Measurements from ENCODE around the gene LPAR3.

The LPAR3 gene

GRCh38 chr1:84869720-84870119, 23.3 kb downstream of the LPAR3 start:
- no peak for DNase-seq (ENCODE audit: low spot score)
- TF ChIP-seq CTCF (IDR thresholded peaks at IDR 0.05; ENCODE audit: poor library complexity, severe bottlenecking), result no peak
- no peaks in the 10 kb centered on the region for H3K9me3 ChIP-seq (ENCODE audit: severe bottlenecking)
- ATAC-seq (ENCODE audit: low read depth), result no peak
- peaks cover 5% of the 10 kb centered on the region for H3K36me3 ChIP-seq (ENCODE audit: low read depth)
- peaks cover 7% of the 10 kb centered on the region for H3K4me1 ChIP-seq (ENCODE audit: insufficient read depth, poor library complexity, severe bottlenecking)
- no peaks in the 10 kb centered on the region for H3K27me3 ChIP-seq (ENCODE audit: insufficient read depth, poor library complexity, severe bottlenecking)
- H3K27ac ChIP-seq (ENCODE audit: poor library complexity, severe bottlenecking), result no peak overlapping the region
- no peak overlapping the region for H3K4me3 ChIP-seq (ENCODE audit: severe bottlenecking)

GRCh38 chr1:84862810-84863251, 30.2 kb downstream of the LPAR3 start:
- DNase-seq (ENCODE audit: low spot score) (no peak), ATAC-seq (ENCODE audit: low read depth) (no peak)
- Histone ChIP-seq H3K4me1 (ENCODE audit: insufficient read depth, poor library complexity, severe bottlenecking) (no peaks in the 10 kb centered on the region), H3K9me3 (ENCODE audit: severe bottlenecking) (no peaks in the 10 kb centered on the region), H3K36me3 (ENCODE audit: low read depth) (peaks cover 30% of the 10 kb centered on the region), H3K27me3 (ENCODE audit: insufficient read depth, poor library complexity, severe bottlenecking) (no peaks in the 10 kb centered on the region), H3K27ac (ENCODE audit: poor library complexity, severe bottlenecking) (no peak overlapping the region), H3K4me3 (ENCODE audit: severe bottlenecking) (no peak overlapping the region)
- TF ChIP-seq CTCF (IDR thresholded peaks at IDR 0.05; ENCODE audit: poor library complexity, severe bottlenecking), result no peak

- H3K9me3 ChIP-seq (ENCODE audit: severe bottlenecking), result no peaks in the 10 kb centered on the region
- H3K27me3 ChIP-seq (ENCODE audit: insufficient read depth, poor library complexity, severe bottlenecking), result no peaks in the 10 kb centered on the region
- TF ChIP-seq CTCF (IDR thresholded peaks at IDR 0.05; ENCODE audit: poor library complexity, severe bottlenecking), result no peak
- DNase-seq (ENCODE audit: low spot score) (no peak), ATAC-seq (ENCODE audit: low read depth) (no peak)
- no peak overlapping the region for H3K27ac ChIP-seq (ENCODE audit: poor library complexity, severe bottlenecking)
- H3K4me1 ChIP-seq (ENCODE audit: insufficient read depth, poor library complexity, severe bottlenecking), result no peaks in the 10 kb centered on the region
- no peak overlapping the region for H3K4me3 ChIP-seq (ENCODE audit: severe bottlenecking)
- peaks cover 37% of the 10 kb centered on the region for H3K36me3 ChIP-seq (ENCODE audit: low read depth)
These were observed 30.9 kb downstream of the LPAR3 start for GRCh38 chr1:84861988-84862644.

GRCh38 chr1:84861516-84861915, 31.5 kb downstream of the LPAR3 start:
- no peaks in the 10 kb centered on the region for H3K4me1 ChIP-seq (ENCODE audit: insufficient read depth, poor library complexity, severe bottlenecking)
- H3K9me3 ChIP-seq (ENCODE audit: severe bottlenecking), result no peaks in the 10 kb centered on the region
- no peak overlapping the region for H3K4me3 ChIP-seq (ENCODE audit: severe bottlenecking)
- DNase-seq (ENCODE audit: low spot score), result no peak
- no peak for ATAC-seq (ENCODE audit: low read depth)
- peaks cover 38% of the 10 kb centered on the region for H3K36me3 ChIP-seq (ENCODE audit: low read depth)
- H3K27ac ChIP-seq (ENCODE audit: poor library complexity, severe bottlenecking), result no peak overlapping the region
- TF ChIP-seq CTCF (IDR thresholded peaks at IDR 0.05; ENCODE audit: poor library complexity, severe bottlenecking), result no peak
- no peaks in the 10 kb centered on the region for H3K27me3 ChIP-seq (ENCODE audit: insufficient read depth, poor library complexity, severe bottlenecking)

- Histone ChIP-seq H3K4me3 (ENCODE audit: severe bottlenecking) (no peak overlapping the region), H3K27ac (ENCODE audit: poor library complexity, severe bottlenecking) (no peak overlapping the region), H3K27me3 (ENCODE audit: insufficient read depth, poor library complexity, severe bottlenecking) (no peaks in the 10 kb centered on the region), H3K9me3 (ENCODE audit: severe bottlenecking) (no peaks in the 10 kb centered on the region), H3K36me3 (ENCODE audit: low read depth) (peaks cover 32% of the 10 kb centered on the region), H3K4me1 (ENCODE audit: insufficient read depth, poor library complexity, severe bottlenecking) (peaks cover 9% of the 10 kb centered on the region)
- no peak for ATAC-seq (ENCODE audit: low read depth)
- DNase-seq (ENCODE audit: low spot score), result no peak
- no peak for TF ChIP-seq CTCF (IDR thresholded peaks at IDR 0.05; ENCODE audit: poor library complexity, severe bottlenecking)
These were observed 33.1 kb downstream of the LPAR3 start for GRCh38 chr1:84859866-84860265.
